B cell (primary cell): Measurements from ENCODE around the gene PCDHA1. TPM values are rescaled to one million over a fixed set of nuclear protein-coding genes. Genes with fewer than 3 reads are reported as not detected.
"Not testable (repeated sequence)": the region's sequence is repeated elsewhere in the genome, so short reads cannot be mapped to it uniquely, and the experiment has no call there.

Experiments used
- ATAC-seq: fragments of 200-7000 bp; cut with Tn5 transposase; one replicate; pipeline ENCODE4 v1.10.0; 2021; ENCODE audit warnings: low read depth, mild to moderate bottlenecking, moderate number of reproducible peaks, moderate library complexity
- CTCF ChIA-PET: fragments of 350-600 bp; sonication (Branson Sonifier 250); formaldehyde crosslinking; loops from one replicate; lab custom pipeline; 2021; ENCODE audit warnings: antibody characterized with exemption, inconsistent platforms; lab: Charles Lee
- POLR2A ChIA-PET: fragments of 350-600 bp; sonication (Branson Sonifier 250); formaldehyde crosslinking; loops from one replicate; lab custom pipeline; 2021; ENCODE audit warnings: antibody characterized with exemption; lab: Charles Lee
- DNase-seq: peaks from one replicate; pipeline ENCODE4 v3.0.0; 2013
- H2AFZ ChIP-seq: 2 replicates; pipeline ENCODE4 v1.6.1; 2012; ENCODE audit warnings: mild to moderate bottlenecking, low read depth, low read length; ENCODE audit not compliant: insufficient read depth, poor library complexity, severe bottlenecking
- H3K27ac ChIP-seq, 2 donors: 1 replicate in 1 of 2; 2 replicates in 1 of 2; pipeline ENCODE4 v1.5.1; 2012 to 2013; ENCODE audit warnings: low read length in 2 of 2, mild to moderate bottlenecking in 2 of 2, moderate library complexity in 1 of 2
- H3K27me3 ChIP-seq, 4 experiments: fragments of 200-600 bp in 1 of 4; sonication (generic) in 1 of 4; replicated peaks in 1 of 4; 1 replicate in 2 of 4; 2 replicates in 2 of 4; pipeline versions ENCODE4 v1.6.1 to v1.7.0; 2013 to 2016; ENCODE audit warnings: low read length in 3 of 4, mild to moderate bottlenecking in 2 of 4, mixed read lengths in 1 of 4, moderate library complexity in 1 of 4; ENCODE audit not compliant: insufficient read depth in 4 of 4, control insufficient read depth in 3 of 4; ENCODE audit errors: control extremely low read depth in 1 of 4
- H3K36me3 ChIP-seq, 2 experiments: replicated peaks in 1 of 2; 1 replicate in 1 of 2; 2 replicates in 1 of 2; pipeline versions ENCODE4 v1.6.1 to v1.7.1; 2013; ENCODE audit warnings: low read length in 1 of 2; ENCODE audit not compliant: insufficient read depth in 2 of 2, control insufficient read depth in 1 of 2; ENCODE audit errors: control extremely low read depth in 1 of 2, extremely low read depth in 1 of 2
- H3K4me1 ChIP-seq, 2 donors: fragments of 200-600 bp in 1 of 2; sonication (generic) in 1 of 2; 1 replicate in 1 of 2; 2 replicates in 1 of 2; pipeline versions ENCODE4 v1.5.1 to v1.6.1; 2013 to 2017; ENCODE audit warnings: low read length in 2 of 2; ENCODE audit not compliant: control insufficient read depth in 2 of 2, insufficient read depth in 2 of 2
- H3K4me2 ChIP-seq: replicated peaks from 2 replicates; pipeline ENCODE3; 2012; ENCODE audit warnings: mild to moderate bottlenecking, low read depth, low read length; ENCODE audit not compliant: poor library complexity, severe bottlenecking
- H3K4me3 ChIP-seq, 5 experiments: fragments of 200-600 bp in 1 of 5; sonication (generic) in 1 of 5; 1 replicate in 3 of 5; 2 replicates in 2 of 5; pipeline versions ENCODE4 v1.5.1 to v1.7.0; 2011 to 2016; ENCODE audit warnings: low read length in 4 of 5, mild to moderate bottlenecking in 4 of 5, low read depth in 2 of 5, control low read depth in 1 of 5, moderate library complexity in 1 of 5; ENCODE audit not compliant: insufficient read depth in 1 of 5; ENCODE audit errors: control extremely low read depth in 1 of 5, extremely low read depth in 1 of 5
- H3K79me2 ChIP-seq: fragments of 200-600 bp; sonication (generic); one replicate; pipeline ENCODE4 v1.6.0; 2016; ENCODE audit warnings: low read length; ENCODE audit not compliant: control insufficient read depth, insufficient read depth
- H3K9ac ChIP-seq: fragments of 200-600 bp; sonication (generic); 2 replicates; pipeline ENCODE4 v1.6.1; 2017; ENCODE audit warnings: mild to moderate bottlenecking, low read length, moderate library complexity
- H3K9me3 ChIP-seq, 3 donors: one replicate each; pipeline versions ENCODE4 v1.6.1 to v1.7.1; 2013; ENCODE audit warnings: low read length in 2 of 3; ENCODE audit not compliant: control insufficient read depth in 2 of 3, insufficient read depth in 1 of 3; ENCODE audit errors: control extremely low read depth in 1 of 3
- H4K20me1 ChIP-seq: 2 replicates; pipeline ENCODE4 v1.6.0; 2012; ENCODE audit warnings: mild to moderate bottlenecking, low read length; ENCODE audit not compliant: insufficient read depth, control insufficient read depth, poor library complexity, severe bottlenecking
- H3K27ac Mint-ChIP-seq: one replicate; pipeline ENCODE4 v1.8.0; 2021; ENCODE audit warnings: mixed read lengths
- H3K27me3 Mint-ChIP-seq: one replicate; pipeline ENCODE4 v1.8.0; 2021; ENCODE audit warnings: mixed read lengths
- H3K4me1 Mint-ChIP-seq: one replicate; pipeline ENCODE4 v1.8.0; 2021; ENCODE audit warnings: mixed read lengths
- H3K4me3 Mint-ChIP-seq: one replicate; pipeline ENCODE4 v1.8.0; 2021; ENCODE audit warnings: mixed read lengths
- H3K9me3 Mint-ChIP-seq: one replicate; pipeline ENCODE4 v1.8.0; 2022; ENCODE audit warnings: mixed read lengths; ENCODE audit not compliant: insufficient read depth
- EZH2 ChIP-seq: IDR thresholded peaks from 2 replicates; pipeline ENCODE4 v1.6.1; 2012; ENCODE audit warnings: borderline replicate concordance, low read depth, mild to moderate bottlenecking, moderate library complexity, low read length; ENCODE audit not compliant: insufficient read depth, poor library complexity, severe bottlenecking
- WGBS: methylation state at CpG from one replicate; pipeline ENCODE4 v1.1.5; 2013; ENCODE audit warnings: missing lambda C conversion rate; ENCODE audit not compliant: insufficient coverage; 5-methylcytosine and 5-hydroxymethylcytosine counted together
- intact Hi-C: fragments of 100-400 bp; cut with micrococcal nuclease; formaldehyde crosslinking; loops from one replicate; pipeline ENCODE4 v1.10.0; 2022
- polyA plus RNA-seq: library from polyadenylated mRNA; depleted of rRNA; stranded (reverse); fragments of >200 nt; gene quantifications from 2 replicates; pipeline ENCODE4 v1.2.3, GENCODE V29; 2012
- total RNA-seq, 2 donors: library from RNA; stranded (reverse); fragments of 120-200 nt in 1 of 2; gene quantifications; 1 replicate in 1 of 2; 2 replicates in 1 of 2; pipeline versions ENCODE4 v1.2.3 to v1.2.4, GENCODE V29; 2013 to 2022
- TF ChIP-seq, protein P1 (sequence below): fragments of 200-600 bp; IDR thresholded peaks from one replicate; pipeline ENCODE4 v1.8.0; 2022; ENCODE audit warnings: antibody characterized with exemption, mild to moderate bottlenecking

Gene PCDHA1
- total and polyA plus RNA-seq, 2 donors (not counting 1 experiment from before 2014, with no cell fraction given), result not detected

DNA sequence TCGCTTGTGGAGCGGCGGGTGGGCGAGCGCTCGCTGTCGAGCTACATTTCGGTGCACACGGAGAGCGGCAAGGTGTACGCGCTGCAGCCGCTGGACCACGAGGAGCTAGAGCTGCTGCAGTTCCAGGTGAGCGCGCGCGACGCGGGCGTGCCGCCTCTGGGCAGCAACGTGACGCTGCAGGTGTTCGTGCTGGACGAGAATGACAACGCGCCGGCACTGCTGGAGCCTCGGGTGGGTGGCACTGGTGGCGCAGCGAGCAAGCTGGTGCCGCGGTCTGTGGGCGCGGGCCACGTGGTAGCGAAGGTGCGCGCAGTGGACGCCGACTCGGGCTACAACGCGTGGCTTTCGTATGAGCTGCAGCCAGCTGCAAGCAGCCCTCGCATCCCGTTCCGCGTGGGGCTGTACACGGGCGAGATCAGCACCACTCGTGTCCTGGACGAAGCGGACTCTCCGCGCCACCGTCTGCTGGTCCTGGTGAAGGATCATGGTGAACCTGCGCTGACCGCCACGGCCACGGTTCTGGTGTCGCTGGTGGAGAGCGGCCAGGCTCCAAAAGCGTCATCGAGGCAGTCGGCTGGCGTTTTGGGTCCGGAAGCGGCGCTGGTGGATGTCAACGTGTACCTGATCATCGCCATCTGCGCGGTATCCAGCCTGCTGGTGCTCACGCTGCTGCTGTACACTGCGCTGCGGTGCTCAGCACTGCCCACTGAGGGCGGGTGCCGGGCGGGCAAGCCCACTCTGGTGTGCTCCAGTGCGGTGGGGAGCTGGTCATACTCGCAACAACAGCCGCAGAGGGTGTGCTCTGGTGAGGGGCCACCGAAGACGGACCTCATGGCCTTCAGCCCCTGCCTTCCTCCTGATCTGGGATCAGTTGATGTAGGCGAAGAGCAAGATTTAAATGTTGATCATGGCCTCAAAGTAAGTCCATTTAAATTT is 57.1 kb downstream of the PCDHA1 start:
- ChIA-PET CTCF (interaction anchor here (0.7 kb wide), 1 partner anchor 16 kb away, joined by 3 read pairs; no protein-coding TSS in a partner anchor), POLR2A (no interaction called here)
- ATAC-seq, result no peak
- H3K4me1 ChIP-seq, result no peaks in the 10 kb centered on the region
- H3K4me2 ChIP-seq, result no peak overlapping the region
- peaks cover 0 to 5% (median 2%) of the 10 kb centered on the region in 4 experiments for H3K27me3 ChIP-seq
- Mint-ChIP-seq H3K27me3 (peaks cover 18% of the 10 kb centered on the region), H3K27ac (no peak overlapping the region), H3K9me3 (peaks cover 6% of the 10 kb centered on the region), H3K4me1 (no peaks in the 10 kb centered on the region), H3K4me3 (no peak overlapping the region)
- H3K9ac ChIP-seq, result no peak overlapping the region
- H3K4me3 ChIP-seq, result no peak overlapping the region
- H3K9me3 ChIP-seq, result peaks cover 2 to 31% (median 13%) of the 10 kb centered on the region in 3 donors
- H3K79me2 ChIP-seq, result no peaks in the 10 kb centered on the region
- no peaks in the 10 kb centered on the region for H4K20me1 ChIP-seq
- no peak for DNase-seq
- no peaks in the 10 kb centered on the region for H3K36me3 ChIP-seq
- H2AFZ ChIP-seq, result no peak overlapping the region
- no peak overlapping the region for H3K27ac ChIP-seq
- intact Hi-C loops, result no loop called here
- no peak for TF ChIP-seq EZH2
- TF ChIP-seq, protein P1, sequence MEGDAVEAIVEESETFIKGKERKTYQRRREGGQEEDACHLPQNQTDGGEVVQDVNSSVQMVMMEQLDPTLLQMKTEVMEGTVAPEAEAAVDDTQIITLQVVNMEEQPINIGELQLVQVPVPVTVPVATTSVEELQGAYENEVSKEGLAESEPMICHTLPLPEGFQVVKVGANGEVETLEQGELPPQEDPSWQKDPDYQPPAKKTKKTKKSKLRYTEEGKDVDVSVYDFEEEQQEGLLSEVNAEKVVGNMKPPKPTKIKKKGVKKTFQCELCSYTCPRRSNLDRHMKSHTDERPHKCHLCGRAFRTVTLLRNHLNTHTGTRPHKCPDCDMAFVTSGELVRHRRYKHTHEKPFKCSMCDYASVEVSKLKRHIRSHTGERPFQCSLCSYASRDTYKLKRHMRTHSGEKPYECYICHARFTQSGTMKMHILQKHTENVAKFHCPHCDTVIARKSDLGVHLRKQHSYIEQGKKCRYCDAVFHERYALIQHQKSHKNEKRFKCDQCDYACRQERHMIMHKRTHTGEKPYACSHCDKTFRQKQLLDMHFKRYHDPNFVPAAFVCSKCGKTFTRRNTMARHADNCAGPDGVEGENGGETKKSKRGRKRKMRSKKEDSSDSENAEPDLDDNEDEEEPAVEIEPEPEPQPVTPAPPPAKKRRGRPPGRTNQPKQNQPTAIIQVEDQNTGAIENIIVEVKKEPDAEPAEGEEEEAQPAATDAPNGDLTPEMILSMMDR, result no peak
- WGBS, result 59% methylated on average over 86 of the region's 87 CpGs

DNA sequence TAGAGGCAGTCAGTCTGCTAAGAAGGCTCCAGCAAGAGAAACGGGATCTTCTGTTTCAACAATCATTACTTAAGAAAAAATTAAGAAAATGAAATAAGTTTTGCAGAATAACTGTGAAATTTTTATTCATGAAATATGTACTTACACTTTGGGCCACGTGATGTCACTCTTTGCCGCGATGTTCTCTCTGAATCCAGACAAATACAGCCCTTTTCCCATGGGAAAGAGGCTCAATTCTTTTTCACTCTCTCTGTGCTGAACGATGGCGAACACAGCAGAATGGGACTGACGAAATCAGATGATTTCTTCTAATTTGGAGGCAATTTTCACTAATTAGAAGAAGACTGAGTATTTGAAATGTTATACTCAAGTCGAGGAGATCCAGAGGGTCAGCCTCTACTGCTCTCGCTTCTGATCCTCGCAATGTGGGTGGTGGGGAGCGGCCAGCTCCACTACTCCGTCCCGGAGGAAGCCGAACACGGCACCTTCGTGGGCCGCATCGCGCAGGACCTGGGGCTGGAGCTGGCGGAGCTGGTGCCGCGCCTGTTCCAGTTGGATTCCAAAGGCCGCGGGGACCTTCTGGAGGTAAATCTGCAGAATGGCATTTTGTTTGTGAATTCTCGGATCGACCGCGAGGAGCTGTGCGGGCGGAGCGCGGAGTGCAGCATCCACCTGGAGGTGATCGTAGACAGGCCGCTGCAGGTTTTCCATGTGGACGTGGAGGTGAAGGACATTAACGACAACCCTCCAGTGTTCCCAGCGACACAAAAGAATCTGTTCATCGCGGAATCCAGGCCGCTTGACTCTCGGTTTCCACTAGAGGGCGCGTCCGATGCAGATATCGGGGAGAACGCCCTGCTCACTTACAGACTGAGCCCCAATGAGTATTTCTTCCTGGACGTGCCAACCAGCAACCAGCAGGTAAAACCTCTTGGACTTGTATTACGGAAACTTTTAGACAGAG is 62.5 kb downstream of the PCDHA1 start, which contains the start of gene PCDHA9:
PCDHA9 (plus strand) TSS at position 244 of the 964 bp plus-strand sequence; CDS start at position 358, 114 bp downstream.
- H3K4me3 Mint-ChIP-seq, intact Hi-C loops, CTCF ChIA-PET, H2AFZ ChIP-seq, H3K27ac ChIP-seq, H3K9ac ChIP-seq, H3K27me3 Mint-ChIP-seq, DNase-seq, H3K4me3 ChIP-seq, H3K4me2 ChIP-seq, H3K4me1 Mint-ChIP-seq, ATAC-seq, H4K20me1 ChIP-seq, H3K79me2 ChIP-seq, H3K27ac Mint-ChIP-seq, H3K36me3 ChIP-seq, POLR2A ChIA-PET, H3K4me1 ChIP-seq, H3K9me3 Mint-ChIP-seq: not testable (repeated sequence)
- Histone ChIP-seq H3K27me3 (peaks cover 0 to 12% (median 3%) of the 10 kb centered on the region in 4 experiments), H3K9me3 (peaks cover 2 to 25% (median 10%) of the 10 kb centered on the region in 3 donors)
- 34% methylated on average over 27 of the region's 48 CpGs for WGBS
